ENCODE results near the gene TP53INP2. TPM values are rescaled to one million over a fixed set of nuclear protein-coding genes. Genes with fewer than 3 reads are reported as not detected.

TP53INP2 gene
- total RNA-seq, 4 donors from 2014 or later = 11.8 to 40.8 (median 36.2) TPM

DNA sequence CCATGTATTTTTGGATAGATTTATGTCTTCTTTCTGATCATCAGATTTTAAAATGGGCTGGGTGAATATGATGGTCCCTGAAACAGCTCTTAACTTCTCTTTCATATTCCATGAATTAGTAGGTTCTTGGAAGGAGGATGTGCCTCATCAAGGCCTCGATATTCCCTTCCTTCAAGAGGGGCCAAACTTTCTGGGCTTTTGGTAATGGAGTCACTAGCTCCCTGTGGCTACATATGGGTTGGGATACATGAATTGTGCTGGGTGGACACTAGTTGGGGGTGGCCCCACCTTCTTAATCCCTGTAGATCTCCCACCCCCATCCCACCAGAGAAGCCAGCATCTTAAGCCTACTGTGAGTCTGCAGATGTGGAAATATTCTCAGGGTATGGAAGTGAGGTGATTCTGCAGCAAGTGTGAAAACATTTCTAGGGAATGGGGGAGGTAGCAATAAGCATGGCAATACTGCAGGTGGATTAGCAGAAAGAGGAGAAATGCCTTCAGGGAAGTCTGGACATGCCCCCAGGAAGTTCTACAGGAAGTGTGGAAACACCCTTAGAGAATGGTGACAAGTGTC lies 2.2 kb downstream of the TP53INP2 start:
- H3K27me3 ChIP-seq = no peaks in the 10 kb centered on the region
- peaks cover 0 to 12% (median 0%) of the 10 kb centered on the region in 3 donors for H3K36me3 ChIP-seq
- peak overlapping the region in 1 of 4 donors; percentile 89 for H3K4me3 ChIP-seq
- peak overlapping the region in 3 of 4 donors; percentile 93 to 100 (median 99) for H3K27ac ChIP-seq
- no peak for DNase-seq
- peaks cover 16 to 72% (median 26%) of the 10 kb centered on the region in 3 donors for H3K4me1 ChIP-seq
- no peaks in the 10 kb centered on the region for H3K9me3 ChIP-seq
- 83 to 92% methylated on average over 1 of the region's 1 CpG for WGBS, 2 donors
- intact Hi-C loops (cut with DNase I) = loop anchor here (5.0 kb wide), 1 partner anchor 124 kb away; no protein-coding TSS in a partner anchor
- TF ChIP-seq CTCF (IDR thresholded peaks at IDR 0.05) (no peak), POLR2A (IDR thresholded peaks at IDR 0.05) (no peak)

DNA sequence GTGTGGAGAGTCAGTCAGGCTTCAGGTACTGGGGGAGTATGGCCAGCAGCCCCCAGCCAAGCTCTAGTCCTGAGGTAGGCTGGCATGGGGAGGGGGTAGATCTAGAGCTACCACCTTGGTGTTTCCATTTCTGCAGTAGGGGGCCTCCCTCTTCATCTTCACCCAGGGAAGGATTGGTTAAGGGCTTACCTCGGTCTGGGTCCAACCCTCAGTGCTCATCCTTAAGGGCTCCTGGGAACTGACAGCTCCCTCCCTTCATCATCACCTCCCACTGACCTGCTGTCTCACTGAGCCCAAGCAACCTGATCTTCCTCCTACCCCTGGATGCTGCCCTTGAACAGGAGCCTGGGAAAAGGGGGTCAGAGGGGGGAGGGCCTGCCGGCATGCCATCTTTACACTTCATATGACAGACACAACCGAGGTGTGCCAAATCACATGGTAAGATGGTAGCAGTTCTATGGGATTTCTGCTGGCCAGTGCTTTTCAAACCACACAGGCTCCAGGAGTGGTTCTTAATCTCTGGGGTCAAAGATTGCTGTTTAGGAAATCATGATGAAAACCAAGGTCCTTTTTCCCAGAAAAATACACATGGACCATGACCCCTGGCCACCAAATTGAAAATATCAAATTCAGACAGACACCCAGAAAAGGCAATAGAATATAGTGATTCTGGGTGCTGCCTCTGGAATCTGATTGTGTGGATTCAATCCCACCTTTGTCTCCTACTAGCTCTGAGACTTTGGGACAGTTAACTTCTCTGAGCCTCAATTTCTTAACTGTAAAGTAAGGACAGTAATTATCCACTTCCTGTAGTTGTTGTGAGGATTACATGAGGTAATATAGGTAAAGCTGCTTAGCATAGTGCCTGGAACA lies 3.0 kb downstream of the TP53INP2 start:
- Histone ChIP-seq H3K4me1 (peaks cover 16 to 72% (median 26%) of the 10 kb centered on the region in 3 donors), H3K27me3 (no peaks in the 10 kb centered on the region), H3K27ac (peak overlapping the region in 3 of 4 donors; percentile 3 to 100 (median 93)), H3K36me3 (peaks cover 0 to 17% (median 0%) of the 10 kb centered on the region in 3 donors), H3K9me3 (no peaks in the 10 kb centered on the region), H3K4me3 (no peak overlapping the region)
- TF ChIP-seq POLR2A (IDR thresholded peaks at IDR 0.05) (no peak), CTCF (IDR thresholded peaks at IDR 0.05) (no peak)
- WGBS, 2 donors = 75 to 80% methylated on average over 3 of the region's 3 CpGs
- DNase-seq = no peak
- intact Hi-C loops (cut with DNase I) = loop anchor here (5.0 kb wide), 1 partner anchor 125 kb away; no protein-coding TSS in a partner anchor

- DNase-seq = no peak
- intact Hi-C loops (cut with DNase I) = loop anchor here (5.0 kb wide), 1 partner anchor 126 kb away; no protein-coding TSS in a partner anchor
- TF ChIP-seq CTCF (IDR thresholded peaks at IDR 0.05) (peak in 4 of 6 experiments; percentile 28 to 57 (median 36)), POLR2A (IDR thresholded peaks at IDR 0.05) (no peak)
- H3K27ac ChIP-seq = peak overlapping the region; percentile 83 to 96 (median 90)
- H3K4me3 ChIP-seq = peak overlapping the region; percentile 47 to 88 (median 76)
- peaks cover 0 to 32% (median 0%) of the 10 kb centered on the region in 3 donors for H3K36me3 ChIP-seq
- H3K9me3 ChIP-seq = no peaks in the 10 kb centered on the region
- peaks cover 13 to 66% (median 20%) of the 10 kb centered on the region in 3 donors for H3K4me1 ChIP-seq
- no peaks in the 10 kb centered on the region for H3K27me3 ChIP-seq
- WGBS, 2 donors = 0 to 2% methylated on average over 4 to 7 of the region's 22 CpGs
Observed at GRCh38 chr20:34708621-34709043, 4.5 kb downstream of the TP53INP2 start.

GRCh38 chr20:34709044-34709830 lies 5.1 kb downstream of the TP53INP2 start:
- Histone ChIP-seq H3K36me3 (peaks cover 0 to 38% (median 0%) of the 10 kb centered on the region in 3 donors), H3K4me1 (peaks cover 11 to 68% (median 20%) of the 10 kb centered on the region in 3 donors), H3K9me3 (no peaks in the 10 kb centered on the region), H3K27ac (peak overlapping the region; percentile 83 to 96 (median 90)), H3K27me3 (no peaks in the 10 kb centered on the region), H3K4me3 (peak overlapping the region; percentile 47 to 88 (median 76))
- DNase-seq = peak; percentile 40
- TF ChIP-seq POLR2A (IDR thresholded peaks at IDR 0.05) (peak in 1 of 4 donors; percentile 42), CTCF (IDR thresholded peaks at IDR 0.05) (no peak)
- WGBS, 2 donors = 0% methylated on average over 7 to 11 of the region's 64 CpGs
- intact Hi-C loops (cut with DNase I) = loop anchor here (5.0 kb wide), 1 partner anchor 127 kb away; no protein-coding TSS in a partner anchor
